Astrocyte (in vitro differentiated cells and primary cell): ENCODE measurements around the gene GALM.

Experiments used
- CTCF ChIP-seq: IDR thresholded peaks from 2 replicates; pipeline ENCODE4 v1.5.1; 2011; ENCODE audit warnings: low read depth, mild to moderate bottlenecking, inconsistent platforms, low read length, moderate library complexity; ENCODE audit not compliant: insufficient read depth
- EZH2 ChIP-seq: IDR thresholded peaks from 2 replicates; pipeline ENCODE4 v1.6.1; 2012; ENCODE audit warnings: mild to moderate bottlenecking, low read length, inconsistent platforms; ENCODE audit not compliant: insufficient read depth

GRCh38 chr2:38629684-38630083, 36.2 kb upstream of the GALM start:
- TF ChIP-seq CTCF (no peak), EZH2 (no peak)
